ENCODE results near the gene UNC79.

GRCh38 chr14:93591506-93591905, 160.8 kb downstream of the UNC79 start:
- TF ChIP-seq, protein P1, sequence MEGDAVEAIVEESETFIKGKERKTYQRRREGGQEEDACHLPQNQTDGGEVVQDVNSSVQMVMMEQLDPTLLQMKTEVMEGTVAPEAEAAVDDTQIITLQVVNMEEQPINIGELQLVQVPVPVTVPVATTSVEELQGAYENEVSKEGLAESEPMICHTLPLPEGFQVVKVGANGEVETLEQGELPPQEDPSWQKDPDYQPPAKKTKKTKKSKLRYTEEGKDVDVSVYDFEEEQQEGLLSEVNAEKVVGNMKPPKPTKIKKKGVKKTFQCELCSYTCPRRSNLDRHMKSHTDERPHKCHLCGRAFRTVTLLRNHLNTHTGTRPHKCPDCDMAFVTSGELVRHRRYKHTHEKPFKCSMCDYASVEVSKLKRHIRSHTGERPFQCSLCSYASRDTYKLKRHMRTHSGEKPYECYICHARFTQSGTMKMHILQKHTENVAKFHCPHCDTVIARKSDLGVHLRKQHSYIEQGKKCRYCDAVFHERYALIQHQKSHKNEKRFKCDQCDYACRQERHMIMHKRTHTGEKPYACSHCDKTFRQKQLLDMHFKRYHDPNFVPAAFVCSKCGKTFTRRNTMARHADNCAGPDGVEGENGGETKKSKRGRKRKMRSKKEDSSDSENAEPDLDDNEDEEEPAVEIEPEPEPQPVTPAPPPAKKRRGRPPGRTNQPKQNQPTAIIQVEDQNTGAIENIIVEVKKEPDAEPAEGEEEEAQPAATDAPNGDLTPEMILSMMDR (IDR thresholded peaks at IDR 0.05 in 4 of 5, conservative IDR thresholded peaks at IDR 0.05 in 1 of 5) = no peak
- no peak for TF ChIP-seq POLR2A (IDR thresholded peaks at IDR 0.05)

All from gastrocnemius medialis (tissue), 4 donors.